Activated CD4-positive, alpha-beta T cell treated with anti-CD3 and anti-CD28 coated beads, Interleukin-2, amount 50 U/mL, for 4 hours (primary cell): ENCODE measurements around the gene TLN1.
A peak's percentile ranks its signal among the peaks of the same experiment; 100 is the strongest.

Experiments
- DNase-seq, 2 experiments: peaks; one replicate each; pipeline ENCODE4 v3.0.0-alpha.2; 2020

TLN1 gene

DNA sequence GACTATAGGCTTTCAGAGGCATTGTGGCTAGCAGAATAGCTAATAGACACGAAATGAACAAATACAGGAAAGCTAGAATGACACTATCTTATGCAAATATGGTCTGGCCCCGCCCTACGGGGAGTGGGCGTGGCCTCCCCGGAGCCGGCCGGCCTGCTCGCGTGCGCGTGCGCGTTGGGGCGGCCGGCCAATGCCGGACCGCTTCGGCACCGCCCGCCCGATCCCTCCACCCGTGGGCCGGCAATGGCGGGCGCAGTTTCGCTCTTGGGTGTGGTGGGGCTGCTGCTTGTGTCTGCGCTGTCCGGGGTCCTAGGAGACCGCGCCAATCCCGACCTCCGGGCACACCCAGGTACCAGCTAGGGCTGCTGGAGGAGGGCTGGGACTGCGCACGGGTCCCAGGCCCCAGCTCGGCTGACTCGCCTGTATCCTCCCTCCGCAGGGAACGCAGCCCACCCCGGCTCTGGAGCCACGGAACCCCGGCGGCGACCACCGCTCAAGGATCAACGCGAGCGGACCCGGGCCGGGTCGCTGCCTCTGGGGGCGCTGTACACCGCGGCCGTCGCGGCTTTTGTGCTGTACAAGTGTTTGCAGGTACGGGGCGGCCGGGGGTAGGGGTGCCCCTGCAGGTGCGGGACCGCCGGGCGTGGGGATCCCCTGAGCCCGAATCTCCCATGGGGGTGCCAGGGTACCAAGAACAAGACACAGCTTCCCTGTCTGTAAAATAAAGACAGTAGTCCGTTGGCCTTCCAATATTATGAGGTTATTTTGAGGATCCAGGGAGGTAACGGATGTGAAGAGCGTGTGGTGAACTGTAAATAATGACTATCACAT, 73.6 kb downstream of the TLN1 start, which contains the start of gene CCDC107:
CCDC107 (plus strand) TSS at position 156 of the 831 bp plus-strand sequence; CDS start at position 244, 88 bp downstream.
- DNase-seq: peak; percentile 75 to 80

DNA sequence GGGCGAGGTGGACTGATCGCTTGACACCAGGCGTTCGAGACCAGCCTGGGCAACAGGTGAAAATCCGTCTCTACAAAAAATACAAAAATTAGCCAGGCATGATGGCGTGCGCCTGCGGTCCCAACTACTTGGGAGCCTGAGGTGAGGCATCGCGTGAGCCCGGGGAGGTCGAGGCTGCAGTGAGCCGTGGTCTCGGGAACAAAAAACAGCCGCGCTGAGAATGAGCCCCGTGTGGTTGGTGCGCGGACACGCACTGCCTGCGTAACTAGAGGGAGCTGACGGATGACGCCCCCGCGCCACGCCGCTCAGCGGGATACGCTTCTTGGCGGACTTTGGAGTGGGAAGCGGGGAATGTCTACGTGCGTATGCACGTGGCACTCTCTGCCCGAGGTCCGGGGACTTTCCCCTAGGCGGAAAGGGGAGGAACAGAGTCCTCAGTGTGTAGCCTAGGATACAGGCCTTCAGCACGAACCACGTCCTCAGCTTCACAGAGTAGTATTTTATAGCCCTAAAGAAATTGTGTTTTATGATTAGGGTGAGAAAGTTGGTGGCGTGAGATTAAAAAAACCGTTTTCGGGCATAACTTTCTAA, 74.4 kb downstream of the TLN1 start, which contains the start of gene RMRP:
RMRP (minus strand) TSS at position 474 of the 591 bp plus-strand sequence.
- peak; percentile 89 to 92 for DNase-seq

GRCh38 chr9:35656831-35657545, 75.0 kb downstream of the TLN1 start:
- no peak for DNase-seq

GRCh38 chr9:35656348-35656747, 75.6 kb downstream of the TLN1 start:
- DNase-seq: no peak

- no peak for DNase-seq
Measured at GRCh38 chr9:35653611-35654010, 78.4 kb downstream of the TLN1 start.

GRCh38 chr9:35652829-35653209, 79.2 kb downstream of the TLN1 start:
- DNase-seq: no peak

DNA sequence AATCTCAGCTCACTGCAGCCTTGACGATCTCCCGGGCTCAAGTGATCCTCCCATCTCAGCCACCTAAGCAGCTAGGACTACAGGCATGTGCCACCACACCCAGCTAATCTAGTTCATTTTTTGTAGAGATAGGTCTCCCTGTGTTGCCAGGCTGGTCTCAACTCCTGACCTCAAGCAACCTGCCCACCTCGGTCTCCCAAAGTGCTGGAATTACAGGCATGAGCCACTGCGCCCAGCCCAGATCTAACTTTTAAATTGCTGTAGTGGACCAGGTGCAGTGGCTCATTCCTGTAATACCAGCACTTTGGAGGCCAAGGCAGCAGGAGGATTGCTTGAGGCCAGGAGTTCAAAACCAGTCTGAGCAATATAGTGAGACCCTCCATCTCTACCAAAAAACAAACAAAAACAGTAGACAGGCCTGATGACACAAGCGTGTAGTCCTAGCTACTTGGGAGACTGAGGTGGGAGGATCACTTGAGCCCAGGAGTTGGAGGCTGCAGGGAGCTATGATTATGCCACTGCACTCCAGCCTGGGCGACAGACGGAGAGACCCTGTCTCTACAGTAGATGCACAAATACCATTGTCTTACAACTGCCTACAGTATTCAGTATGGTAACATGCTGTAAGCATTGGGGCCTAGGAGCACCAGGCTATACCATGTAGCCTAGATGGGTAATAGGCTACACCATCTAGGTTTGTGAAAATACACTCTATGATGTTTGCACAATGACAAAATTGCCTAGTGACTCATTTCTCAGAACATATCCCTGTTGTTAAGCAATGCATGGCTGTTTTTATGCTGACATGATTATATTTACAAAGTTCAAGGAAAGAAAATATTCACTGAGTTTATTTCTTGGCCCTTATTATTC, 79.8 kb downstream of the TLN1 start:
- no peak for DNase-seq

DNA sequence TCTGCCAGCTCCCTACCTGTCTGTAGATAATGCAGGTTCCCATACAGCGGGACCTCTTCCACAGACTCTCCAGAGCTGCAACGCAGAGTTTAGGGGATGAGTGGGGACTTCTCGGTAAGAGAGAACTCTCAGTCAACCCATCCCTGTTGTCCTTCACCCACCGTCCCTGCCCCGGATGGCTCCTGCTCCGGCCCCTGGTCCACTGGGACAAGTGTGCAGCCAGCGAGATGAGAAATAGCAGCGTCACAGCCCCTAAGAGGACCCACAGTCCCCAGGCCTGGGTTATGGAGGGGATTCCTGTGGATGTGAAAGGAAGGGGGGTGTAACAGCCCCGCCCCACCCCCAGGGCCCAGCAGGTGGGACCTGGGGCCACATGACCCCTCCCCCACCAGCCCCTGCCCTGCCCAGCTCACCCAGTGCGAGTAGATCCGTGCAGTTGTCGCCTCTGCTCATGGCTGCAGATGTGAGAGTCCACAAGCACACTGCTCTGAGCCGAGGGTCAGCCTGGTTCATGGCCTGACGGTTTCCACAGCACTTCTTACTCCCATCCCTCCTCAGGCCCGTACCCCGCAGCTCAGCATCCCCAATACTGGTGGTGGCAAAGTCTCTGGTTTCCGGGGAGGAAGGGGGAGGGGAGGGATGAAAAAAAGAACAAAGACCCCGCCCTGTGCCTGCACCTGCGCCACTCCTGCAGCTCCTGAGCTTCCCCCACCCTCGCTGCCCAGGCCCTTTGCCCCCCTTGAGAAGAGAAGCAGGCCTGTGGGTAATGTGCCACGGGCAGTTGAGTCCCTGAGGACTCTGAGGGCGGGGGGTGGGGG, 81.4 kb downstream of the TLN1 start, which contains the start of gene SIT1:
SIT1 (minus strand) TSS at position 591 of the 818 bp plus-strand sequence; CDS start at position 513, 78 bp downstream.
- no peak for DNase-seq

GRCh38 chr9:35649431-35650340, 82.3 kb downstream of the TLN1 start:
- peak; percentile 41 for DNase-seq
